Thyroid gland (tissue), 4 donors: Measurements from ENCODE around the gene MYZAP. TPM values are rescaled to one million over a fixed set of nuclear protein-coding genes. Genes with fewer than 3 reads are reported as not detected.

Experiments used
- DNase-seq, 2 donors: peaks; one replicate each; pipeline ENCODE4 v3.0.0-alpha.2; 2019
- H3K27ac ChIP-seq, 3 donors: fragments of 200-600 bp; sonication (generic); 1 replicate in 2 of 3; 2 replicates in 1 of 3; pipeline ENCODE4 v1.5.1; 2016 to 2019; ENCODE audit warnings: mild to moderate bottlenecking in 1 of 3, moderate library complexity in 1 of 3
- H3K27me3 ChIP-seq: fragments of 200-600 bp; sonication (generic); one replicate; pipeline ENCODE4 v1.5.1; 2019
- H3K36me3 ChIP-seq, 2 donors: fragments of 200-600 bp; sonication (generic); one replicate each; pipeline ENCODE4 v1.5.1; 2016 to 2019
- H3K4me1 ChIP-seq, 2 donors: fragments of 200-600 bp; sonication (generic); one replicate each; pipeline ENCODE4 v1.5.1; 2017 to 2019
- H3K4me3 ChIP-seq, 3 donors: fragments of 200-600 bp; sonication (generic); replicated peaks in 1 of 3; 1 replicate in 2 of 3; 2 replicates in 1 of 3; pipeline ENCODE4 v1.5.1; 2016; ENCODE audit warnings: mild to moderate bottlenecking in 1 of 3
- H3K9me3 ChIP-seq: fragments of 200-600 bp; sonication (generic); one replicate; pipeline ENCODE4 v1.5.1; 2017
- CTCF ChIP-seq, 6 experiments: fragments of 200-600 bp in 3 of 6; fragments of 450-650 bp in 3 of 6; sonication (generic) in 3 of 6; IDR thresholded peaks; one replicate each; pipeline ENCODE4 v1.5.1; 2016 to 2019; ENCODE audit warnings: antibody characterized with exemption in 6 of 6, mild to moderate bottlenecking in 2 of 6, inconsistent platforms in 1 of 6, moderate library complexity in 1 of 6
- POLR2A ChIP-seq, 2 donors: fragments of 450-650 bp; IDR thresholded peaks; one replicate each; pipeline ENCODE4 v1.6.1; 2017; ENCODE audit warnings: antibody characterized with exemption in 2 of 2, mild to moderate bottlenecking in 2 of 2, moderate library complexity in 1 of 2
- WGBS, 2 donors: methylation state at CpG; one replicate each; pipeline ENCODE4 v1.1.5; 2017; 5-methylcytosine and 5-hydroxymethylcytosine counted together
- intact Hi-C: fragments of 100-400 bp; cut with DNase I; formaldehyde crosslinking; loops from one replicate; pipeline ENCODE4 v1.15.1; 2023
- total RNA-seq, 4 donors: library from RNA; depleted of rRNA; stranded (reverse); fragments of >200 nt; gene quantifications; one replicate each; pipeline ENCODE4 v1.2.3, GENCODE V29; 2016

MYZAP gene
- total RNA-seq, 4 donors from 2014 or later: 3.2 to 20.7 (median 6.4) TPM

- Histone ChIP-seq H3K27me3 (no peaks in the 10 kb centered on the region), H3K9me3 (no peaks in the 10 kb centered on the region), H3K4me1 (peaks cover 16 to 21% of the 10 kb centered on the region in 2 donors), H3K27ac (peak overlapping the region in 2 of 3 donors; percentile 0 to 4), H3K4me3 (no peak overlapping the region), H3K36me3 (no peaks in the 10 kb centered on the region)
- intact Hi-C loops: no loop called here
- no peak for DNase-seq
- WGBS, 2 donors: 78 to 91% methylated on average over 1 to 5 of the region's 6 CpGs
- TF ChIP-seq CTCF (IDR thresholded peaks at IDR 0.05): no peak
- TF ChIP-seq POLR2A (IDR thresholded peaks at IDR 0.05): no peak
Measured at GRCh38 chr15:57690341-57690966, 98.8 kb downstream of the MYZAP start.

GRCh38 chr15:57691082-57691481, 99.4 kb downstream of the MYZAP start:
- Histone ChIP-seq H3K27ac (peak overlapping the region in 2 of 3 donors; percentile 0 to 4), H3K4me1 (peaks cover 16 to 21% of the 10 kb centered on the region in 2 donors), H3K9me3 (no peaks in the 10 kb centered on the region), H3K36me3 (no peaks in the 10 kb centered on the region), H3K4me3 (no peak overlapping the region), H3K27me3 (no peaks in the 10 kb centered on the region)
- 33 to 36% methylated on average over 1 of the region's 1 CpG for WGBS, 2 donors
- intact Hi-C loops: no loop called here
- no peak for DNase-seq
- TF ChIP-seq CTCF (IDR thresholded peaks at IDR 0.05) (no peak), POLR2A (IDR thresholded peaks at IDR 0.05) (no peak)

GRCh38 chr15:57692709-57693108, 101.0 kb downstream of the MYZAP start:
- Histone ChIP-seq H3K27ac (peak overlapping the region; percentile 41 to 53 (median 53)), H3K4me1 (peaks cover 16 to 21% of the 10 kb centered on the region in 2 donors), H3K27me3 (no peaks in the 10 kb centered on the region), H3K36me3 (no peaks in the 10 kb centered on the region), H3K4me3 (no peak overlapping the region), H3K9me3 (no peaks in the 10 kb centered on the region)
- TF ChIP-seq POLR2A (IDR thresholded peaks at IDR 0.05) (no peak), CTCF (IDR thresholded peaks at IDR 0.05) (no peak)
- intact Hi-C loops: no loop called here
- no peak for DNase-seq
- WGBS, 2 donors: 31 to 35% methylated on average over 1 of the region's 1 CpG

- DNase-seq: no peak
- Histone ChIP-seq H3K27me3 (no peaks in the 10 kb centered on the region), H3K4me3 (no peak overlapping the region), H3K27ac (no peak overlapping the region), H3K4me1 (peaks cover 16 to 21% of the 10 kb centered on the region in 2 donors), H3K36me3 (no peaks in the 10 kb centered on the region), H3K9me3 (no peaks in the 10 kb centered on the region)
- TF ChIP-seq POLR2A (IDR thresholded peaks at IDR 0.05) (no peak), CTCF (IDR thresholded peaks at IDR 0.05) (no peak)
- 72 to 76% methylated on average over 1 of the region's 1 CpG for WGBS, 2 donors
- intact Hi-C loops: no loop called here
Measured at GRCh38 chr15:57694279-57694678, 102.6 kb downstream of the MYZAP start.

GRCh38 chr15:57696146-57696545, 104.4 kb downstream of the MYZAP start:
- DNase-seq: no peak
- Histone ChIP-seq H3K27ac (no peak overlapping the region), H3K4me3 (no peak overlapping the region), H3K36me3 (no peaks in the 10 kb centered on the region), H3K9me3 (no peaks in the 10 kb centered on the region), H3K27me3 (no peaks in the 10 kb centered on the region), H3K4me1 (peaks cover 16 to 21% of the 10 kb centered on the region in 2 donors)
- intact Hi-C loops: no loop called here
- 73 to 75% methylated on average over 5 of the region's 5 CpGs for WGBS, 2 donors
- no peak for TF ChIP-seq CTCF (IDR thresholded peaks at IDR 0.05)
- TF ChIP-seq POLR2A (IDR thresholded peaks at IDR 0.05): no peak
